T-cell (primary cell): ENCODE data around the gene GPX2. TPM values are rescaled to one million over a fixed set of nuclear protein-coding genes. Genes with fewer than 3 reads are reported as not detected.

ENCODE experiments used
- ATAC-seq, 4 experiments: fragments of 200-7000 bp in 3 of 4; fragments of 150-1000 bp in 1 of 4; cut with Tn5 transposase; replicated peaks in 1 of 4; 1 replicate in 3 of 4; 2 replicates in 1 of 4; pipeline ENCODE4 v1.10.0; 2021; ENCODE audit warnings: moderate library complexity in 3 of 4, mild to moderate bottlenecking in 2 of 4, moderate number of reproducible peaks in 1 of 4
- CTCF ChIA-PET, 2 donors: fragments of 300-600 bp; sonication (Branson Sonifier 250); formaldehyde crosslinking; loops; one replicate each; lab custom pipeline; 2022; ENCODE audit warnings: antibody characterized with exemption in 2 of 2; lab: Charles Lee
- POLR2A ChIA-PET, 2 donors: fragments of 300-600 bp; sonication (Branson Sonifier 250); formaldehyde crosslinking; loops; one replicate each; lab custom pipeline; 2022; ENCODE audit warnings: antibody characterized with exemption in 2 of 2; lab: Charles Lee
- DNase-seq, 35 experiments: peaks; one replicate each; pipeline versions ENCODE4 v3.0.0 to v3.0.0-alpha.2; 2013 to 2023
- H3K27ac ChIP-seq: one replicate; pipeline ENCODE4 v1.5.1; 2013; ENCODE audit warnings: low read length
- H3K27me3 ChIP-seq, 2 experiments: replicated peaks in 1 of 2; 1 replicate in 1 of 2; 2 replicates in 1 of 2; pipeline versions ENCODE4 v1.6.1 to v1.7.0; 2013; ENCODE audit warnings: low read length in 1 of 2, mixed read lengths in 1 of 2; ENCODE audit not compliant: control insufficient read depth in 2 of 2, insufficient read depth in 2 of 2; ENCODE audit errors: extremely low read depth in 1 of 2
- H3K36me3 ChIP-seq, 2 donors: 1 replicate in 1 of 2; 2 replicates in 1 of 2; pipeline versions ENCODE4 v1.6.1 to v1.7.0; 2013; ENCODE audit warnings: low read length in 1 of 2; ENCODE audit not compliant: control insufficient read depth in 2 of 2, insufficient read depth in 1 of 2; ENCODE audit errors: extremely low read depth in 1 of 2
- H3K4me1 ChIP-seq, 2 experiments: 1 replicate in 1 of 2; 2 replicates in 1 of 2; pipeline versions ENCODE4 v1.6.1 to v1.7.0; 2013; ENCODE audit warnings: low read length in 2 of 2, mixed read lengths in 1 of 2; ENCODE audit not compliant: insufficient read depth in 2 of 2, control insufficient read depth in 1 of 2; ENCODE audit errors: extremely low read depth in 1 of 2
- H3K4me3 ChIP-seq, 2 donors: 1 replicate in 1 of 2; 2 replicates in 1 of 2; pipeline versions ENCODE4 v1.5.1 to v1.7.0; 2013; ENCODE audit warnings: mild to moderate bottlenecking in 2 of 2, low read length in 1 of 2, moderate library complexity in 1 of 2; ENCODE audit not compliant: control insufficient read depth in 1 of 2; ENCODE audit errors: extremely low read depth in 1 of 2
- H3K9me3 ChIP-seq: 2 replicates; pipeline ENCODE4 v1.7.0; 2013
- H3K27ac Mint-ChIP-seq, 2 donors: one replicate each; pipeline ENCODE4 v1.8.0; 2020 to 2021; ENCODE audit warnings: mild to moderate bottlenecking in 2 of 2, mixed read lengths in 2 of 2
- H3K27me3 Mint-ChIP-seq, 2 donors: one replicate each; pipeline ENCODE4 v1.8.0; 2021 to 2022; ENCODE audit warnings: mixed read lengths in 2 of 2
- H3K36me3 Mint-ChIP-seq: one replicate; pipeline ENCODE4 v1.8.0; 2021; ENCODE audit warnings: mixed read lengths
- H3K4me1 Mint-ChIP-seq, 3 donors: one replicate each; pipeline ENCODE4 v1.8.0; 2020 to 2022; ENCODE audit warnings: mixed read lengths in 3 of 3, mild to moderate bottlenecking in 1 of 3
- H3K4me3 Mint-ChIP-seq, 3 donors: one replicate each; pipeline ENCODE4 v1.8.0; 2020 to 2022; ENCODE audit warnings: mild to moderate bottlenecking in 3 of 3, mixed read lengths in 3 of 3, moderate library complexity in 3 of 3
- H3K9me3 Mint-ChIP-seq, 3 donors: one replicate each; pipeline ENCODE4 v1.8.0; 2020 to 2022; ENCODE audit warnings: mixed read lengths in 3 of 3
- WGBS: methylation state at CpG from one replicate; pipeline ENCODE4 v1.1.5; 2013; ENCODE audit warnings: missing lambda C conversion rate; ENCODE audit not compliant: insufficient coverage; 5-methylcytosine and 5-hydroxymethylcytosine counted together
- total RNA-seq, 35 experiments: library from RNA in 6 of 35; stranded (reverse) in 6 of 35; fragments of 120-200 nt in 1 of 35; gene quantifications; one replicate each; pipeline versions ENCODE4 v1.2.1 to v1.2.4 and lab custom pipeline; 2013 to 2026

The GPX2 gene
- total RNA-seq, 5 donors from 2014 or later (not counting 1 experiment from before 2014, with no cell fraction given): 0.56 to 0.93 (median 0.89) TPM; not detected in 2

- POLR2A ChIA-PET: no interaction called here
- no CpG with 5 or more reads among the region's 2 CpGs for WGBS
These were observed 15.7 kb upstream of the GPX2 start for GRCh38 chr14:64958201-64958600.

GRCh38 chr14:64956697-64957406, 14.3 kb upstream of the GPX2 start:
- ChIA-PET POLR2A (interaction anchor here (0.5 to 0.7 kb wide), 4 partner anchors 22 to 398 kb away, joined by 3 to 14 read pairs (median 4); no protein-coding TSS in a partner anchor), CTCF (no interaction called here)
- peaks cover 6 to 21% (median 6%) of the 10 kb centered on the region in 3 donors for H3K4me1 Mint-ChIP-seq
- WGBS: 75% methylated on average over 1 of the region's 8 CpGs
- no peaks in the 10 kb centered on the region for H3K27me3 Mint-ChIP-seq
- no peaks in the 10 kb centered on the region for H3K9me3 Mint-ChIP-seq
- Histone ChIP-seq H3K4me1 (peaks cover 0 to 7% of the 10 kb centered on the region in 2 experiments), H3K4me3 (no peak overlapping the region), H3K36me3 (peaks cover under 1 to 9% of the 10 kb centered on the region in 2 donors), H3K27me3 (no peaks in the 10 kb centered on the region), H3K27ac (no peak overlapping the region), H3K9me3 (no peaks in the 10 kb centered on the region)
- peaks cover 18% of the 10 kb centered on the region for H3K36me3 Mint-ChIP-seq
- no peak overlapping the region for H3K27ac Mint-ChIP-seq
- no peak for DNase-seq
- H3K4me3 Mint-ChIP-seq: no peak overlapping the region
- no peak for ATAC-seq

More at GRCh38 chr14:64958201-64958600, 15.7 kb upstream of the GPX2 start:
- CTCF ChIA-PET: no interaction called here
- H3K4me1 Mint-ChIP-seq: peaks cover 2 to 9% (median 2%) of the 10 kb centered on the region in 3 donors
- ATAC-seq: no peak
- Histone ChIP-seq H3K4me1 (peaks cover 0 to 7% of the 10 kb centered on the region in 2 experiments), H3K4me3 (no peak overlapping the region), H3K27me3 (no peaks in the 10 kb centered on the region), H3K27ac (no peak overlapping the region), H3K36me3 (peaks cover 0 to 6% of the 10 kb centered on the region in 2 donors), H3K9me3 (no peaks in the 10 kb centered on the region)
- H3K27ac Mint-ChIP-seq: no peak overlapping the region
- H3K36me3 Mint-ChIP-seq: peaks cover 18% of the 10 kb centered on the region
- H3K4me3 Mint-ChIP-seq: no peak overlapping the region
- no peaks in the 10 kb centered on the region for H3K27me3 Mint-ChIP-seq
- no peak for DNase-seq
- H3K9me3 Mint-ChIP-seq: no peaks in the 10 kb centered on the region

GRCh38 chr14:64955297-64955696, 12.8 kb upstream of the GPX2 start:
- H3K9me3 Mint-ChIP-seq: no peaks in the 10 kb centered on the region
- WGBS: 93% methylated on average over 6 of the region's 6 CpGs
- H3K4me1 Mint-ChIP-seq: peaks cover 4 to 24% (median 4%) of the 10 kb centered on the region in 3 donors
- H3K27ac Mint-ChIP-seq: no peak overlapping the region
- Histone ChIP-seq H3K36me3 (peaks cover 12% of the 10 kb centered on the region in 2 donors), H3K4me3 (no peak overlapping the region), H3K4me1 (no peaks in the 10 kb centered on the region), H3K9me3 (no peaks in the 10 kb centered on the region), H3K27ac (no peak overlapping the region), H3K27me3 (no peaks in the 10 kb centered on the region)
- no peaks in the 10 kb centered on the region for H3K27me3 Mint-ChIP-seq
- ChIA-PET CTCF (interaction anchor here in 1 of 2 donors (0.5 kb wide), 1 partner anchor 33 kb away, joined by 3 read pairs; no protein-coding TSS in a partner anchor), POLR2A (no interaction called here)
- no peak overlapping the region for H3K4me3 Mint-ChIP-seq
- peaks cover 29% of the 10 kb centered on the region for H3K36me3 Mint-ChIP-seq
- ATAC-seq: no peak
- no peak for DNase-seq

DNA sequence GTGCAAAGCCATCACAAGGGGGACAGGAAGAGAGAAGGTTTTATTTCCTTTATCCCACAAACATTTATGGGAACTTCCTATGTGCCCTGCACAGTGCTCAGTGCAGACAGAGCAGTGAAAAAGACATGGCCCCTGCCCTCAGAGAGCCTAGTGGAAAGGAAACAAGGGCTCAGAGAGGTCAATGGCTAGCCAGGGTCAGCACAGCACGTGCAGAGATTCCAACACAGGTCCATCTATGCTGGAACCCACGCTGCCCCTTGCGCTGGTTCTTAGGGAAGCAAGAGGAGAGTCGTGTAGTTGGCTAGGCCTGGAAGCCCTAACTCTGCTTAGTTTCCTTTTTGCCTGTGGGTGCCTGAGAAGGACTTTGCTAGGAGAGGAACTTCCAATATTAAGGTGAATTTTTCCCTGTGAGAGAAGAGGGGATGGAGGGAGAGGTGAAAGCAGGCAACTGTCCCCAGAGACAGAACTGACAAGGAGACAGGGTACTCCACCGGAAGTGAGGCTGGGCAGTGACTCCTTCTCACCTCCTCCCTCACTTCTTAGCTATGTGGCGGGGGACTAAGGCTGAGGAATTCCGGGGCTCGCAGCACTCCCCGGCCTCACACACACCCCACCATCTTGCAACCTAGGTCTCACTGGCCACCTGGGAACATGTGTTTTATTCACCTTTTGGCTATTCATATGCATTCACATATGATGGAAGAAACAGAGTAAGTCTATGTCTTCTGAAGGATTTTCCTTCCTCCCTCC, 12.1 kb upstream of the GPX2 start:
- Histone ChIP-seq H3K9me3 (no peaks in the 10 kb centered on the region), H3K4me3 (no peak overlapping the region), H3K27me3 (no peaks in the 10 kb centered on the region), H3K27ac (no peak overlapping the region), H3K4me1 (no peaks in the 10 kb centered on the region), H3K36me3 (peaks cover 12 to 14% of the 10 kb centered on the region in 2 donors)
- ATAC-seq (no peak), DNase-seq (no peak)
- Mint-ChIP-seq H3K36me3 (peaks cover 33% of the 10 kb centered on the region), H3K4me3 (no peak overlapping the region), H3K27me3 (no peaks in the 10 kb centered on the region), H3K27ac (no peak overlapping the region), H3K4me1 (peaks cover 4 to 19% (median 4%) of the 10 kb centered on the region in 3 donors), H3K9me3 (no peaks in the 10 kb centered on the region)
- POLR2A ChIA-PET: no interaction called here
- 93% methylated on average over 6 of the region's 9 CpGs for WGBS
- CTCF ChIA-PET: no interaction called here

DNA sequence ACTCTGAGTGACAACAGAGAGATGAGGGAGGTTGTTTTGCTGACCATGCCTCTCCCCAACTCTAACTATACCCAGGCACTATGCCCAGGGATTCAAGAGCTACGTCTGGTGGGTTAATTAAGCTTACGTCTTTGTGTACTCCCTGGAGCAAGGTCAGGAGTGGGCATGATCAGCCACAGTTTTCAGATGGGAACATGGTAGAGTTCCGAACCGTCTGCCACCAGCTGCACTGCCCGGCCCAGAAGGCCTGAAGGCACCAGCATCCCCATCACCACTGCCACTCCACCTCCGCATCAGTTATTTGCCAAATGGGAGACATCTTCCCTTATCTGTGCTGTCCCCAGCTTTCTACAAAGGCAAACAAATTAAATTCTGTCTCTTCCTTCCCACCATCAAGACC, 11.1 kb upstream of the GPX2 start:
- no peaks in the 10 kb centered on the region for H3K27me3 ChIP-seq
- H3K4me3 Mint-ChIP-seq: no peak overlapping the region
- H3K36me3 Mint-ChIP-seq: peaks cover 39% of the 10 kb centered on the region
- H3K27me3 Mint-ChIP-seq: no peaks in the 10 kb centered on the region
- H3K4me3 ChIP-seq: no peak overlapping the region
- ATAC-seq (no peak), DNase-seq (no peak)
- 97% methylated on average over 6 of the region's 6 CpGs for WGBS
- no peaks in the 10 kb centered on the region for H3K9me3 ChIP-seq
- peaks cover 4 to 19% (median 4%) of the 10 kb centered on the region in 3 donors for H3K4me1 Mint-ChIP-seq
- no peaks in the 10 kb centered on the region for H3K4me1 ChIP-seq
- ChIA-PET CTCF (interaction anchor here in 1 of 2 donors (0.5 kb wide), 1 partner anchor 27 kb away, joined by 5 read pairs; no protein-coding TSS in a partner anchor), POLR2A (interaction anchor here in 1 of 2 donors (0.6 kb wide), 1 partner anchor 34 kb away, joined by 21 read pairs; no protein-coding TSS in a partner anchor)
- H3K36me3 ChIP-seq: peaks cover 16 to 17% of the 10 kb centered on the region in 2 donors
- no peak overlapping the region for H3K27ac Mint-ChIP-seq
- no peaks in the 10 kb centered on the region for H3K9me3 Mint-ChIP-seq
- H3K27ac ChIP-seq: no peak overlapping the region

DNA sequence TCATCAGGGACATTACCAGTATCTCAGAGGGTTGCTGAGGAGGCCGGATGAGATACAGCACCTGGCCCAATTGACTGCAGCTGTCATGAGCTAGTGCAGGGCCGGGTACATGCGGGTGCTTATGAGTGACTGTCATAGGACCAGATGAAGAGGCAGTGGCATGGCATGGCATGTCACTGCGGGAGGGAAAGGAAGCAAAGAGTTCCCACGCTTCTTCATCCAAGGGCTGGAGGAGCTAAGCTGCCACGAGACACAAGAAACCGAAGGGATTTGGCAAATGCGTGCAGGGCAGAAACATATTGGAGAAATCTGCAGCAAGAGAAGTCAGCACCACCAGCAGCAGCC, 10.7 kb upstream of the GPX2 start:
- Histone ChIP-seq H3K36me3 (peaks cover 17 to 20% of the 10 kb centered on the region in 2 donors), H3K27me3 (no peaks in the 10 kb centered on the region), H3K4me3 (no peak overlapping the region), H3K4me1 (no peaks in the 10 kb centered on the region), H3K27ac (no peak overlapping the region), H3K9me3 (no peaks in the 10 kb centered on the region)
- ChIA-PET CTCF (no interaction called here), POLR2A (interaction anchor here in 1 of 2 donors (0.6 kb wide), 1 partner anchor 35 kb away, joined by 21 read pairs; no protein-coding TSS in a partner anchor)
- H3K36me3 Mint-ChIP-seq: peaks cover 40% of the 10 kb centered on the region
- no peak overlapping the region for H3K4me3 Mint-ChIP-seq
- WGBS: 99% methylated on average over 7 of the region's 8 CpGs
- H3K9me3 Mint-ChIP-seq: no peaks in the 10 kb centered on the region
- no peak overlapping the region for H3K27ac Mint-ChIP-seq
- no peaks in the 10 kb centered on the region for H3K27me3 Mint-ChIP-seq
- peaks cover 4 to 19% (median 4%) of the 10 kb centered on the region in 3 donors for H3K4me1 Mint-ChIP-seq
- DNase-seq (no peak), ATAC-seq (no peak)
